ENCODE measurements around the gene PLPPR1. TPM values are rescaled to one million over a fixed set of nuclear protein-coding genes. Genes with fewer than 3 reads are reported as not detected.
"Not testable (repeated sequence)": the region's sequence is repeated elsewhere in the genome, so short reads cannot be mapped to it uniquely, and the experiment has no call there.

The PLPPR1 gene
- total RNA-seq, 1 donor from 2014 or later = 0.32 TPM

GRCh38 chr9:101307524-101308213 lies 279.1 kb downstream of the PLPPR1 start:
- peak; percentile 88 for ATAC-seq

GRCh38 chr9:101309139-101309538 lies 280.6 kb downstream of the PLPPR1 start:
- no peak for ATAC-seq

- ATAC-seq = no peak
Observed at GRCh38 chr9:101311191-101311590, 282.7 kb downstream of the PLPPR1 start.

GRCh38 chr9:101311758-101312420 lies 283.4 kb downstream of the PLPPR1 start:
- peak; percentile 68 for ATAC-seq

- ATAC-seq = peak; percentile 14
Observed at GRCh38 chr9:101312661-101313060, 284.1 kb downstream of the PLPPR1 start.

GRCh38 chr9:101315112-101315450 lies 286.6 kb downstream of the PLPPR1 start:
- no peak for ATAC-seq

- no peak for ATAC-seq
Observed at GRCh38 chr9:101317735-101318134, 289.2 kb downstream of the PLPPR1 start.

GRCh38 chr9:101323129-101323528 lies 294.6 kb downstream of the PLPPR1 start:
- no peak for ATAC-seq

GRCh38 chr9:101324245-101324804 lies 295.8 kb downstream of the PLPPR1 start:
- no peak for ATAC-seq

- ATAC-seq = no peak
Observed at GRCh38 chr9:101325053-101325452, 296.5 kb downstream of the PLPPR1 start.

- ATAC-seq = no peak
Observed at GRCh38 chr9:101326035-101326434, 297.5 kb downstream of the PLPPR1 start.

GRCh38 chr9:101326501-101326900 lies 298.0 kb downstream of the PLPPR1 start:
- ATAC-seq = no peak

GRCh38 chr9:101327422-101327909 lies 298.9 kb downstream of the PLPPR1 start:
- ATAC-seq = not testable (repeated sequence)

GRCh38 chr9:101332362-101332761 lies 303.8 kb downstream of the PLPPR1 start:
- ATAC-seq = no peak

- ATAC-seq = peak; percentile 90
Observed at GRCh38 chr9:101333490-101333889, 305.0 kb downstream of the PLPPR1 start.

- no peak for ATAC-seq
Observed at GRCh38 chr9:101333926-101334702, 305.6 kb downstream of the PLPPR1 start.

- no peak for ATAC-seq
Observed at GRCh38 chr9:101336091-101336490, 307.6 kb downstream of the PLPPR1 start.

GRCh38 chr9:101337237-101337636 lies 308.7 kb downstream of the PLPPR1 start:
- ATAC-seq = no peak

GRCh38 chr9:101341958-101342357 lies 313.4 kb downstream of the PLPPR1 start:
- ATAC-seq = no peak

GRCh38 chr9:101342595-101342994 lies 314.1 kb downstream of the PLPPR1 start:
- ATAC-seq = no peak

- no peak for ATAC-seq
Observed at GRCh38 chr9:101350285-101350684, 321.8 kb downstream of the PLPPR1 start.

GRCh38 chr9:101352892-101353463 lies 324.5 kb downstream of the PLPPR1 start:
- ATAC-seq = no peak

- no peak for ATAC-seq
Observed at GRCh38 chr9:101353683-101354082, 325.2 kb downstream of the PLPPR1 start.

All from esophagus mucosa (tissue), 1 donor.